Heart right ventricle (tissue), 16 donors: ENCODE measurements around the gene SHCBP1. TPM values are rescaled to one million over a fixed set of nuclear protein-coding genes. Genes with fewer than 3 reads are reported as not detected.

Experiments
- ATAC-seq, 8 donors: fragments of 200-7000 bp; cut with Tn5 transposase; one replicate each; pipeline ENCODE4 v1.9.1; 2020; ENCODE audit warnings: mild to moderate bottlenecking in 8 of 8, moderate library complexity in 8 of 8, moderate number of reproducible peaks in 1 of 8
- DNase-seq, 2 donors: peaks; one replicate each; pipeline ENCODE4 v3.0.0-alpha.2; 2020
- H3K27ac ChIP-seq, 10 donors: fragments of 200-600 bp; sonication (generic) in 2 of 10; one replicate each; pipeline versions ENCODE4 v1.5.0 to v1.8.0; 2020 to 2022; ENCODE audit warnings: mild to moderate bottlenecking in 3 of 10
- H3K27me3 ChIP-seq, 7 donors: fragments of 200-600 bp; one replicate each; pipeline ENCODE4 v1.8.0; 2021 to 2022; ENCODE audit warnings: mild to moderate bottlenecking in 2 of 7
- H3K36me3 ChIP-seq, 9 donors: fragments of 200-600 bp; sonication (generic) in 1 of 9; one replicate each; pipeline versions ENCODE4 v1.5.0 to v1.8.0; 2020 to 2022; ENCODE audit warnings: mild to moderate bottlenecking in 2 of 9
- H3K4me1 ChIP-seq, 9 donors: fragments of 200-600 bp; sonication (generic) in 1 of 9; one replicate each; pipeline versions ENCODE4 v1.5.0 to v1.8.0; 2020 to 2022; ENCODE audit warnings: mild to moderate bottlenecking in 4 of 9
- H3K4me3 ChIP-seq, 10 donors: fragments of 200-600 bp; sonication (generic) in 2 of 10; one replicate each; pipeline versions ENCODE4 v1.5.0 to v1.8.0; 2020 to 2022; ENCODE audit warnings: mild to moderate bottlenecking in 7 of 10, moderate library complexity in 2 of 10
- H3K9me3 ChIP-seq, 11 donors: fragments of 200-600 bp in 10 of 11; sonication (generic) in 2 of 11; one replicate each; pipeline versions ENCODE4 v1.5.0 to v1.8.0; 2013 to 2022; ENCODE audit warnings: mild to moderate bottlenecking in 2 of 11, control low read depth in 1 of 11, moderate library complexity in 1 of 11
- CTCF ChIP-seq, 9 donors: fragments of 200-600 bp; sonication (generic) in 2 of 9; IDR thresholded peaks; one replicate each; pipeline versions ENCODE4 v1.5.0 to v1.8.0; 2021 to 2022; ENCODE audit warnings: antibody characterized with exemption in 9 of 9, mild to moderate bottlenecking in 5 of 9, moderate library complexity in 1 of 9
- WGBS, 2 donors: extraction: QIAGEN DNeasy Blood & Tissue Kit; methylation state at CpG; one replicate each; pipeline ENCODE4 v1.1.7; 2013; ENCODE audit warnings: inconsistent platforms in 1 of 2; 5-methylcytosine and 5-hydroxymethylcytosine counted together
- intact Hi-C, 10 donors: fragments of 100-400 bp; cut with DNase I; formaldehyde crosslinking; loops; one replicate each; pipeline versions ENCODE4 v1.11.1 to v1.14.2; 2022
- polyA plus RNA-seq, 2 donors: library from polyadenylated mRNA; stranded (reverse); fragments of 200-250 nt; gene quantifications; one replicate each; pipeline ENCODE4 v1.2.3, GENCODE V29; 2013
- total RNA-seq, 10 donors: library from RNA; stranded (reverse); fragmentation: NEBNext Ultra II Directional in 3 of 10; extraction: Animal tissue kit (Norgen Biotek cat#: 25700) in 3 of 10; gene quantifications; one replicate each; pipeline versions ENCODE4 v1.2.1 to v1.2.4, GENCODE V29; 2021 to 2023
- donor health status: Arrhythmogenic right ventricular cardiomyopathy.
- donor health status: ischemic (EF 13 %, LVEDD 7.1; RV severe dilation, severe dysfunction).
- donor health status: healthy with polysubstance abuse.
- donor health status: DM: no; HTN: yes; CAD: no.
- donor health status: DM: no; HTN: no; CAD: no.
- donor health status: ischemic (EF 25% LVEDD 6.9; RV normal size, moderate dysfunction).
- donor health status: ischemic (EF 25% LVEDD 5.7; RV mildly dilated, moderate dysfunction).
- donor health status: healthy.
- donor health status: DM: yes; HTN: yes; CAD: no.
- donor health status: Ischemic cardiomyopathy.
- donor health status: ischemic (EF 35%, LVEDD 5.7; RV mildly dilated, moderate dysfunction).
- donor health status: nonischemic (EF 11% LVEDD 7.7; RV severe dilation, severe dysfunction).
- donor health status: DM: yes; HTN: yes; CAD: no.
- donor health status: PGD.
- donor health status: ischemic (EF 29% LVEDD 5.4; RV normal size, mild dysfunction).
- donor health status: nonischemic (EF 23%, LVEDD 6.1; RV moderate dilation, normal function).

The SHCBP1 gene
- total and polyA plus RNA-seq, 12 donors, result 0.26 to 4.1 (median 0.84) TPM

- intact Hi-C loops, result no loop called here
- TF ChIP-seq CTCF (IDR thresholded peaks at IDR 0.05), result no peak
- ATAC-seq, result no peak
Observed at GRCh38 chr16:46586011-46586577, 35.1 kb downstream of the SHCBP1 start.

GRCh38 chr16:46583036-46583435 is 38.1 kb downstream of the SHCBP1 start:
- H3K27me3 ChIP-seq, result no peaks in the 10 kb centered on the region
- no peak for TF ChIP-seq CTCF (IDR thresholded peaks at IDR 0.05)
- no peak overlapping the region for H3K4me3 ChIP-seq
- no peaks in the 10 kb centered on the region for H3K4me1 ChIP-seq
- WGBS, 2 donors, result 61 to 70% methylated on average over 2 of the region's 2 CpGs
- intact Hi-C loops, result no loop called here
- H3K36me3 ChIP-seq, result peaks cover 0 to 40% (median 0%) of the 10 kb centered on the region in 9 donors
- peaks cover 0 to 24% (median 8%) of the 10 kb centered on the region in 11 donors for H3K9me3 ChIP-seq
- no peak overlapping the region for H3K27ac ChIP-seq
- no peak for DNase-seq
- ATAC-seq, result no peak

More at GRCh38 chr16:46586011-46586577, 35.1 kb downstream of the SHCBP1 start:
- peaks cover 0 to 38% (median 0%) of the 10 kb centered on the region in 9 donors for H3K36me3 ChIP-seq
- no peaks in the 10 kb centered on the region for H3K27me3 ChIP-seq
- DNase-seq, result no peak
- H3K4me1 ChIP-seq, result no peaks in the 10 kb centered on the region
- H3K9me3 ChIP-seq, result peaks cover 0 to 30% (median 8%) of the 10 kb centered on the region in 11 donors
- H3K4me3 ChIP-seq, result no peak overlapping the region
- H3K27ac ChIP-seq, result no peak overlapping the region

- intact Hi-C loops, result no loop called here
- no peak for ATAC-seq
Observed at GRCh38 chr16:46582313-46582712, 38.9 kb downstream of the SHCBP1 start.

GRCh38 chr16:46577988-46578579 is 43.1 kb downstream of the SHCBP1 start:
- no peak for ATAC-seq
- no peak for DNase-seq
- Histone ChIP-seq H3K4me1 (no peaks in the 10 kb centered on the region), H3K9me3 (no peaks in the 10 kb centered on the region), H3K4me3 (no peak overlapping the region), H3K27ac (no peak overlapping the region), H3K27me3 (no peaks in the 10 kb centered on the region), H3K36me3 (peaks cover 0 to 20% (median 0%) of the 10 kb centered on the region in 9 donors)
- no peak for TF ChIP-seq CTCF (IDR thresholded peaks at IDR 0.05)
- intact Hi-C loops, result no loop called here
- WGBS, 2 donors, result 95 to 97% methylated on average over 3 of the region's 3 CpGs

More at GRCh38 chr16:46582313-46582712, 38.9 kb downstream of the SHCBP1 start:
- no peak overlapping the region for H3K4me3 ChIP-seq
- H3K36me3 ChIP-seq, result peaks cover 0 to 40% (median 0%) of the 10 kb centered on the region in 9 donors
- H3K27ac ChIP-seq, result no peak overlapping the region
- H3K4me1 ChIP-seq, result no peaks in the 10 kb centered on the region
- H3K9me3 ChIP-seq, result peaks cover 0 to 23% (median 8%) of the 10 kb centered on the region in 11 donors
- DNase-seq, result no peak
- H3K27me3 ChIP-seq, result no peaks in the 10 kb centered on the region
- 96% methylated on average over 1 of the region's 1 CpG for WGBS, 2 donors
- no peak for TF ChIP-seq CTCF (IDR thresholded peaks at IDR 0.05)
